K562 (cell line): ENCODE results near the gene SPEM3. TPM values are rescaled to one million over a fixed set of nuclear protein-coding genes. Genes with fewer than 3 reads are reported as not detected.

Experiments used
- ATF1 ChIP-seq, 2 experiments: fragments of 450-650 bp in 1 of 2; IDR thresholded peaks; 2 replicates each; pipeline ENCODE4 v1.6.1; 2016; ENCODE audit warnings: missing compliant biosample characterization in 1 of 2, missing genetic modification characterization in 1 of 2
- CREBBP ChIP-seq: IDR thresholded peaks from one replicate; pipeline ENCODE4 v1.6.1; 2012; ENCODE audit warnings: low read depth, mild to moderate bottlenecking, control low read depth, inconsistent platforms, low read length
- CREM ChIP-seq: IDR thresholded peaks from 2 replicates; pipeline ENCODE4 v1.6.1; 2014; ENCODE audit warnings: antibody characterized with exemption, low read depth
- CSDE1 ChIP-seq, 2 experiments: fragments of 450-650 bp; IDR thresholded peaks; 2 replicates each; pipeline ENCODE4 v1.6.1; 2016; ENCODE audit warnings: mild to moderate bottlenecking in 1 of 2
- CXXC5 ChIP-seq: fragments of 250-450 bp; sonication (Bioruptor Pico); IDR thresholded peaks from 2 replicates; pipeline ENCODE4 v1.8.0; 2022; ENCODE audit warnings: inconsistent platforms, mild to moderate bottlenecking, moderate library complexity
- DMBX1 ChIP-seq: fragments of 250-450 bp; sonication (Bioruptor Pico); IDR thresholded peaks from 2 replicates; pipeline ENCODE4 v1.8.0; 2022; ENCODE audit warnings: inconsistent platforms, mild to moderate bottlenecking, moderate library complexity, borderline replicate concordance
- FOSL1 ChIP-seq: fragments of 200-800 bp; sonication (Bioruptor generic); conservative IDR thresholded peaks from 2 replicates; pipeline ENCODE4 v1.6.1; 2016; ENCODE audit warnings: missing genetic modification characterization, missing compliant biosample characterization
- FOXM1 ChIP-seq, 2 experiments: fragments of 450-650 bp in 1 of 2; sonication (generic) in 1 of 2; formaldehyde crosslinking in 1 of 2; IDR thresholded peaks; 2 replicates each; pipeline versions ENCODE4 v1.6.1 to v1.9.0; 2017 to 2022; ENCODE audit warnings: low read depth in 2 of 2, mild to moderate bottlenecking in 2 of 2, missing genetic modification reagents in 1 of 2, moderate library complexity in 1 of 2
- IRF2 ChIP-seq: sonication (generic); formaldehyde crosslinking; IDR thresholded peaks from 2 replicates; pipeline ENCODE4 v1.8.1; 2022; ENCODE audit warnings: mild to moderate bottlenecking, missing genetic modification reagents
- MECOM ChIP-seq: fragments of 250-450 bp; sonication (Bioruptor Pico); IDR thresholded peaks from 2 replicates; pipeline ENCODE4 v1.8.0; 2022; ENCODE audit warnings: inconsistent platforms
- MEIS2 ChIP-seq: fragments of 450-650 bp; IDR thresholded peaks from 2 replicates; pipeline ENCODE4 v1.6.1; 2014; ENCODE audit warnings: mild to moderate bottlenecking; ENCODE audit not compliant: partially characterized antibody
- MYBL2 ChIP-seq, 2 experiments: fragments of 450-650 bp in 1 of 2; sonication (generic) in 1 of 2; formaldehyde crosslinking in 1 of 2; IDR thresholded peaks; 2 replicates each; pipeline versions ENCODE4 v1.6.1 to v1.8.1; 2017 to 2022; ENCODE audit warnings: borderline replicate concordance in 1 of 2, inconsistent platforms in 1 of 2, low read depth in 1 of 2, mild to moderate bottlenecking in 1 of 2, missing genetic modification reagents in 1 of 2, moderate library complexity in 1 of 2
- NCOR1 ChIP-seq: fragments of 450-650 bp; IDR thresholded peaks from 2 replicates; pipeline ENCODE4 v1.6.1; 2016; ENCODE audit warnings: mild to moderate bottlenecking, moderate library complexity
- NFIC ChIP-seq: fragments of 450-650 bp; IDR thresholded peaks from 2 replicates; pipeline ENCODE4 v1.6.1; 2017; ENCODE audit warnings: mild to moderate bottlenecking, inconsistent platforms
- TEAD1 ChIP-seq, 2 experiments: fragments of 450-650 bp in 1 of 2; sonication (generic) in 1 of 2; formaldehyde crosslinking; IDR thresholded peaks; 2 replicates each; pipeline versions ENCODE4 v1.4.0 to v1.8.0; 2020 to 2022; ENCODE audit warnings: mild to moderate bottlenecking in 2 of 2, missing genetic modification reagents in 1 of 2
- TEAD4 ChIP-seq, 2 experiments: sonication (generic) in 1 of 2; formaldehyde crosslinking in 1 of 2; IDR thresholded peaks; 2 replicates each; pipeline versions ENCODE4 v1.6.1 to v1.8.0; 2012 to 2022; ENCODE audit warnings: borderline replicate concordance in 1 of 2, inconsistent platforms in 1 of 2, low read length in 1 of 2, mild to moderate bottlenecking in 1 of 2, missing genetic modification reagents in 1 of 2
- TSC22D4 ChIP-seq: fragments of 450-650 bp; IDR thresholded peaks from 2 replicates; pipeline ENCODE4 v1.6.1; 2016; ENCODE audit warnings: missing genetic modification characterization, missing biosample characterization, control low read depth
- polyA plus RNA-seq, 8 experiments: library from polyadenylated mRNA; depleted of rRNA in 4 of 8; stranded (reverse) in 5 of 8; unstranded in 3 of 8; fragments of >200 nt; fragmentation: Nextera tagmentation in 2 of 8; fragmentation: Illumina TruSeq in 1 of 8; extraction: Ambion mirVana in 2 of 8; extraction: Trizol in 1 of 8; gene quantifications; 2 replicates each; pipeline versions ENCODE4 v1.2.1 to v1.2.3, GENCODE V29; 2011 to 2014; ENCODE audit warnings: inconsistent platforms in 1 of 8, missing spikeins in 1 of 8
- total RNA-seq, 7 experiments: library from RNA; depleted of rRNA in 6 of 7; stranded (reverse); fragments of >200 nt in 6 of 7; fragmentation: Illumina TruSeq in 2 of 7; extraction: Trizol in 2 of 7; gene quantifications; 2 replicates each; pipeline versions ENCODE4 v1.2.1 to v1.2.3, GENCODE V29; 2011 to 2021; ENCODE audit warnings: low replicate concordance in 1 of 7
- TF ChIP-seq, protein P1 (sequence below): fragments of 450-650 bp; IDR thresholded peaks from 2 replicates; pipeline ENCODE4 v1.6.1; 2016; ENCODE audit warnings: low read depth, mild to moderate bottlenecking, moderate library complexity
- TF ChIP-seq, protein P2 (sequence below): sonication (generic); formaldehyde crosslinking; IDR thresholded peaks from 2 replicates; pipeline ENCODE4 v1.8.0; 2022; ENCODE audit warnings: mild to moderate bottlenecking, low read depth, missing genetic modification reagents
- TF ChIP-seq, protein P3 (sequence below): sonication (generic); formaldehyde crosslinking; IDR thresholded peaks from 2 replicates; pipeline ENCODE4 v1.9.0; 2022; ENCODE audit warnings: mild to moderate bottlenecking, missing genetic modification reagents
- TF ChIP-seq, protein P4 (sequence below): fragments of 250-450 bp; sonication (Bioruptor Pico); IDR thresholded peaks from 2 replicates; pipeline ENCODE4 v1.6.1; 2021; ENCODE audit warnings: mild to moderate bottlenecking
- TF ChIP-seq, protein P5 (sequence below): sonication (generic); formaldehyde crosslinking; IDR thresholded peaks from 2 replicates; pipeline ENCODE4 v1.8.1; 2023; ENCODE audit warnings: mild to moderate bottlenecking, missing genetic modification reagents

The SPEM3 gene
- total and polyA plus RNA-seq, 9 of the 15 experiments (the other 6 are each of a cell fraction or from before 2014, with no cell fraction given) = not detected

DNA sequence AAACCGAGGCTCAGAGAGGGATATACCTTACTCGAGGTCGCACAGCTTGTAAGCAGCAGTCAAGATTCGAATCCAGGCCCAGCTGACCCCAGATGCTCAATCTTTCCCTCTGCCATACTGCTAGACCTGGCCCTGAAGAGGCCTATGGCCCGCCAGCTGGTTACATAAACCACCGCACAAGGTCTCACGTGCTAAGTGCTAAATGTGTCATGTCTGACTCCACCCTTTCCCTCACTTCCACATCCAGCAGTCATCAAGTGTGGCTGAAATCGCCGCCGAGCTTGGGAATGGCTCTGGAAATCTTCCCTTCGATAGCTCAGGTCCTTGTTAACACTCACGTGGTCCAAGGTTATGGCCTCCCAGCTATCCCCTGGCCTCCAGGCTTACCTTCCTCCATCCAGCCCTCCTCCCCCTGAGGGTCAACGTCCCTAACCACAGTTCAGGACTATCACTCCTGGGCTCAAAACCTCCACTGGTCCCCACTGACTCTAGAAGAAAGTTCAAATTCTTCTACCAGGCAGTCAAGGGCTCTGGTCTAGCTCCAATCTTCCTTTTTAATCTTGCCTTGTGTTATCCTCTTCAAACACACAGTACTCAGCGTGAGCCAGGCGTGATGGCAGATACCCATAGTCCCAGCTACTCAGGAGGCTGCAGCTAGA is 47.2 kb downstream of the SPEM3 start (continued):
- TF ChIP-seq, protein P1, sequence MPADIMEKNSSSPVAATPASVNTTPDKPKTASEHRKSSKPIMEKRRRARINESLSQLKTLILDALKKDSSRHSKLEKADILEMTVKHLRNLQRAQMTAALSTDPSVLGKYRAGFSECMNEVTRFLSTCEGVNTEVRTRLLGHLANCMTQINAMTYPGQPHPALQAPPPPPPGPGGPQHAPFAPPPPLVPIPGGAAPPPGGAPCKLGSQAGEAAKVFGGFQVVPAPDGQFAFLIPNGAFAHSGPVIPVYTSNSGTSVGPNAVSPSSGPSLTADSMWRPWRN = peak; percentile 50; the same call in 1 of the 2 replicates
- no peak for TF ChIP-seq DMBX1 (CRISPR knock-in tag)
- TF ChIP-seq, protein P2, sequence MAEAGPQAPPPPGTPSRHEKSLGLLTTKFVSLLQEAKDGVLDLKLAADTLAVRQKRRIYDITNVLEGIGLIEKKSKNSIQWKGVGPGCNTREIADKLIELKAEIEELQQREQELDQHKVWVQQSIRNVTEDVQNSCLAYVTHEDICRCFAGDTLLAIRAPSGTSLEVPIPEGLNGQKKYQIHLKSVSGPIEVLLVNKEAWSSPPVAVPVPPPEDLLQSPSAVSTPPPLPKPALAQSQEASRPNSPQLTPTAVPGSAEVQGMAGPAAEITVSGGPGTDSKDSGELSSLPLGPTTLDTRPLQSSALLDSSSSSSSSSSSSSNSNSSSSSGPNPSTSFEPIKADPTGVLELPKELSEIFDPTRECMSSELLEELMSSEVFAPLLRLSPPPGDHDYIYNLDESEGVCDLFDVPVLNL (CRISPR knock-in tag) = no peak
- TF ChIP-seq CREBBP = no peak
- peak; percentile 28 for TF ChIP-seq FOSL1 (tag)
- no peak for TF ChIP-seq MECOM (CRISPR knock-in tag)
- TF ChIP-seq, protein P3, sequence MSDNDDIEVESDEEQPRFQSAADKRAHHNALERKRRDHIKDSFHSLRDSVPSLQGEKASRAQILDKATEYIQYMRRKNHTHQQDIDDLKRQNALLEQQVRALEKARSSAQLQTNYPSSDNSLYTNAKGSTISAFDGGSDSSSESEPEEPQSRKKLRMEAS (CRISPR knock-in tag) = peak; percentile 66
- no peak for TF ChIP-seq TSC22D4 (tag)
- TF ChIP-seq TEAD1 (CRISPR knock-in tag; IDR thresholded peaks at IDR 0.05) = no peak
- 0 out of 2 replicates have a peak, but pooled peaks have one; percentile 27 for TF ChIP-seq NFIC
- TF ChIP-seq, protein P4, sequence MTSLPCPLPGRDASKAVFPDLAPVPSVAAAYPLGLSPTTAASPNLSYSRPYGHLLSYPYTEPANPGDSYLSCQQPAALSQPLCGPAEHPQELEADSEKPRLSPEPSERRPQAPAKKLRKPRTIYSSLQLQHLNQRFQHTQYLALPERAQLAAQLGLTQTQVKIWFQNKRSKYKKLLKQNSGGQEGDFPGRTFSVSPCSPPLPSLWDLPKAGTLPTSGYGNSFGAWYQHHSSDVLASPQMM (CRISPR knock-in tag) = no peak
- peak; percentile 80 for TF ChIP-seq TEAD4 (IDR thresholded peaks at IDR 0.05; ENCODE audit: low read length)
- no peak for TF ChIP-seq TEAD4 (CRISPR knock-in tag; IDR thresholded peaks at IDR 0.05; ENCODE audit: borderline replicate concordance)
- TF ChIP-seq CREM = peak; percentile 32; the same call in 1 of the 2 replicates
- TF ChIP-seq FOXM1 (IDR thresholded peaks at IDR 0.05; ENCODE audit: low read depth) = peak; percentile 40; the same call in 1 of the 2 replicates
- TF ChIP-seq FOXM1 (CRISPR knock-in tag; IDR thresholded peaks at IDR 0.05; ENCODE audit: low read depth) = no peak
- TF ChIP-seq, protein P5, sequence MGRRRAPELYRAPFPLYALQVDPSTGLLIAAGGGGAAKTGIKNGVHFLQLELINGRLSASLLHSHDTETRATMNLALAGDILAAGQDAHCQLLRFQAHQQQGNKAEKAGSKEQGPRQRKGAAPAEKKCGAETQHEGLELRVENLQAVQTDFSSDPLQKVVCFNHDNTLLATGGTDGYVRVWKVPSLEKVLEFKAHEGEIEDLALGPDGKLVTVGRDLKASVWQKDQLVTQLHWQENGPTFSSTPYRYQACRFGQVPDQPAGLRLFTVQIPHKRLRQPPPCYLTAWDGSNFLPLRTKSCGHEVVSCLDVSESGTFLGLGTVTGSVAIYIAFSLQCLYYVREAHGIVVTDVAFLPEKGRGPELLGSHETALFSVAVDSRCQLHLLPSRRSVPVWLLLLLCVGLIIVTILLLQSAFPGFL (CRISPR knock-in tag) = no peak
- TF ChIP-seq MYBL2 (IDR thresholded peaks at IDR 0.05; ENCODE audit: low read depth) = no peak
- TF ChIP-seq MYBL2 (CRISPR knock-in tag; IDR thresholded peaks at IDR 0.05; ENCODE audit: borderline replicate concordance) = no peak
- peak; percentile 74 for TF ChIP-seq CXXC5 (CRISPR knock-in tag)
- no peak for TF ChIP-seq CSDE1 (IDR thresholded peaks at IDR 0.05)
- TF ChIP-seq NCOR1 = peak; percentile 58
- TF ChIP-seq IRF2 (CRISPR knock-in tag) = no peak
- TF ChIP-seq MEIS2 = peak; percentile 18
- no peak for TF ChIP-seq ATF1 (CRISPR knock-in tag; IDR thresholded peaks at IDR 0.05)
- TF ChIP-seq ATF1 (tag; IDR thresholded peaks at IDR 0.05) = 0 out of 2 replicates have a peak, but pooled peaks have one; percentile 30
